H9 (cell line): ENCODE data around the gene MITF. TPM values are rescaled to one million over a fixed set of nuclear protein-coding genes. Genes with fewer than 3 reads are reported as not detected.

Experiments
- DNase-seq: peaks from one replicate; pipeline ENCODE4 v3.0.0-alpha.2; 2017
- H2AFZ ChIP-seq: one replicate; pipeline ENCODE4 v1.6.1; 2013; ENCODE audit warnings: mild to moderate bottlenecking, low read length, control low read depth, moderate library complexity
- H2AK5ac ChIP-seq: 2 replicates; pipeline ENCODE4 v1.6.1; 2013; ENCODE audit warnings: low read length, control low read depth, mixed read lengths; ENCODE audit not compliant: insufficient read length
- H2BK120ac ChIP-seq: one replicate; pipeline ENCODE4 v1.6.1; 2013; ENCODE audit warnings: low read depth, mild to moderate bottlenecking, low read length, control low read depth, inconsistent platforms; ENCODE audit not compliant: poor library complexity, severe bottlenecking
- H2BK12ac ChIP-seq: 2 replicates; pipeline ENCODE4 v1.6.1; 2013; ENCODE audit warnings: low read length, control low read depth, mixed read lengths, low read depth; ENCODE audit not compliant: insufficient read length
- H2BK15ac ChIP-seq: 2 replicates; pipeline ENCODE4 v1.6.1; 2013; ENCODE audit warnings: low read depth, low read length, control low read depth
- H2BK20ac ChIP-seq: one replicate; pipeline ENCODE4 v1.6.1; 2013; ENCODE audit warnings: low read depth, mild to moderate bottlenecking, low read length, control low read depth, inconsistent platforms; ENCODE audit not compliant: poor library complexity, severe bottlenecking
- H2BK5ac ChIP-seq: 2 replicates; pipeline ENCODE4 v1.6.1; 2013; ENCODE audit warnings: low read length, control low read depth, mixed read lengths; ENCODE audit not compliant: insufficient read length
- H3K14ac ChIP-seq: 2 replicates; pipeline ENCODE4 v1.6.1; 2013; ENCODE audit warnings: low read length, control low read depth; ENCODE audit not compliant: insufficient read depth
- H3K18ac ChIP-seq: 2 replicates; pipeline ENCODE4 v1.6.1; 2013; ENCODE audit warnings: low read depth, mild to moderate bottlenecking, mixed read lengths, low read length, control low read depth; ENCODE audit not compliant: insufficient read length
- H3K23ac ChIP-seq: 2 replicates; pipeline ENCODE4 v1.6.1; 2013; ENCODE audit warnings: low read length, control low read depth, mixed read lengths, low read depth; ENCODE audit not compliant: insufficient read length
- H3K23me2 ChIP-seq: 2 replicates; pipeline ENCODE4 v1.6.1; 2013; ENCODE audit warnings: low read depth, mild to moderate bottlenecking, mixed read lengths, low read length, control low read depth; ENCODE audit not compliant: insufficient read length, poor library complexity, severe bottlenecking
- H3K27ac ChIP-seq: 2 replicates; pipeline ENCODE4 v1.5.1; 2013; ENCODE audit warnings: low read length, control low read depth, mixed read lengths, low read depth; ENCODE audit not compliant: insufficient read length
- H3K27me3 ChIP-seq: 2 replicates; pipeline ENCODE4 v1.6.1; 2013; ENCODE audit warnings: low read length, control low read depth, inconsistent platforms; ENCODE audit not compliant: insufficient read depth
- H3K4ac ChIP-seq: 2 replicates; pipeline ENCODE4 v1.6.1; 2013; ENCODE audit warnings: low read depth, mild to moderate bottlenecking, control low read depth, inconsistent platforms, low read length, moderate library complexity
- H3K4me1 ChIP-seq: 2 replicates; pipeline ENCODE4 v1.6.1; 2013; ENCODE audit warnings: low read length, control low read depth, inconsistent platforms; ENCODE audit not compliant: insufficient read depth
- H3K4me2 ChIP-seq: 2 replicates; pipeline ENCODE4 v1.6.1; 2013; ENCODE audit warnings: low read length, control low read depth, mixed read lengths; ENCODE audit not compliant: insufficient read length, insufficient read depth
- H3K56ac ChIP-seq: 2 replicates; pipeline ENCODE4 v1.6.1; 2013; ENCODE audit warnings: low read depth, mild to moderate bottlenecking, mixed read lengths, low read length, control low read depth; ENCODE audit not compliant: insufficient read length
- H3K79me1 ChIP-seq: 2 replicates; pipeline ENCODE4 v1.6.1; 2013; ENCODE audit warnings: low read depth, mild to moderate bottlenecking, moderate library complexity, low read length, control low read depth, inconsistent platforms; ENCODE audit not compliant: insufficient read depth, poor library complexity, severe bottlenecking
- H3K79me2 ChIP-seq: 2 replicates; pipeline ENCODE4 v1.6.1; 2013; ENCODE audit warnings: low read length, control low read depth, inconsistent platforms; ENCODE audit not compliant: insufficient read depth
- H3K9ac ChIP-seq: 2 replicates; pipeline ENCODE4 v1.6.1; 2013; ENCODE audit warnings: low read length, control low read depth, mixed read lengths; ENCODE audit not compliant: insufficient read length; ENCODE audit errors: extremely low read depth
- H3K9me3 ChIP-seq: one replicate; pipeline ENCODE4 v1.6.1; 2013; ENCODE audit warnings: low read depth, low read length, inconsistent platforms; ENCODE audit not compliant: control insufficient read depth
- H3T11ph ChIP-seq: one replicate; pipeline ENCODE4 v1.6.1; 2013; ENCODE audit warnings: mild to moderate bottlenecking, low read length, control low read depth, inconsistent platforms
- H4K20me1 ChIP-seq: one replicate; pipeline ENCODE4 v1.6.1; 2013; ENCODE audit not compliant: control insufficient read depth, insufficient read length, insufficient read depth
- H4K5ac ChIP-seq: 2 replicates; pipeline ENCODE4 v1.6.1; 2013; ENCODE audit warnings: low read depth, mild to moderate bottlenecking, mixed read lengths, low read length, control low read depth; ENCODE audit not compliant: insufficient read length
- H4K8ac ChIP-seq: replicated peaks from 2 replicates; pipeline ENCODE4 v1.6.1; 2013; ENCODE audit warnings: low read length, control low read depth, mixed read lengths, low read depth; ENCODE audit not compliant: insufficient read length
- H4K91ac ChIP-seq: 2 replicates; pipeline ENCODE4 v1.6.1; 2013; ENCODE audit warnings: low read depth, mild to moderate bottlenecking, moderate library complexity, mixed read lengths, low read length, control low read depth; ENCODE audit not compliant: insufficient read length
- H3K27ac Mint-ChIP-seq, 3 experiments: 2 replicates in 2 of 3; 3 replicates in 1 of 3; pipeline ENCODE4 v1.8.0; 2020 to 2021; ENCODE audit warnings: mixed read lengths in 3 of 3, mild to moderate bottlenecking in 1 of 3, moderate library complexity in 1 of 3
- H3K27me3 Mint-ChIP-seq: 2 replicates; pipeline ENCODE4 v1.8.0; 2021; ENCODE audit warnings: low read depth, mild to moderate bottlenecking, moderate library complexity, mixed read lengths
- H3K36me3 Mint-ChIP-seq, 3 experiments: 2 replicates in 2 of 3; 3 replicates in 1 of 3; pipeline ENCODE4 v1.8.0; 2020 to 2021; ENCODE audit warnings: low read depth in 3 of 3, mixed read lengths in 3 of 3; ENCODE audit not compliant: insufficient read depth in 1 of 3
- H3K4me1 Mint-ChIP-seq, 2 experiments: 2 replicates each; pipeline ENCODE4 v1.8.0; 2020; ENCODE audit warnings: mixed read lengths in 2 of 2
- H3K4me3 Mint-ChIP-seq, 2 experiments: 2 replicates in 1 of 2; 3 replicates in 1 of 2; pipeline ENCODE4 v1.8.0; 2020 to 2021; ENCODE audit warnings: mild to moderate bottlenecking in 2 of 2, mixed read lengths in 2 of 2, moderate library complexity in 1 of 2
- H3K9me3 Mint-ChIP-seq, 2 experiments: 2 replicates in 1 of 2; 3 replicates in 1 of 2; pipeline ENCODE4 v1.8.0; 2020; ENCODE audit warnings: mild to moderate bottlenecking in 2 of 2, mixed read lengths in 2 of 2, moderate library complexity in 1 of 2
- WGBS: extraction: QIAGEN DNeasy Blood & Tissue Kit; methylation state at CpG from one replicate; pipeline ENCODE4 v1.1.7; 2013; ENCODE audit warnings: missing lambda C conversion rate, low lambda C conversion rate, mixed read lengths; ENCODE audit not compliant: insufficient read length; ENCODE audit errors: extremely low coverage; 5-methylcytosine and 5-hydroxymethylcytosine counted together
- total RNA-seq: library from RNA; stranded (reverse); gene quantifications from 2 replicates; pipeline ENCODE4 v1.2.1, GENCODE V29; 2021
- TF ChIP-seq, protein P1 (sequence below): fragments of 200-600 bp; sonication (generic); conservative IDR thresholded peaks from 3 replicates; pipeline ENCODE4 v1.8.0; 2021; ENCODE audit warnings: antibody characterized with exemption, mild to moderate bottlenecking

MITF gene
- total RNA-seq, 1 experiment from 2014 or later: 0.81 TPM

DNA sequence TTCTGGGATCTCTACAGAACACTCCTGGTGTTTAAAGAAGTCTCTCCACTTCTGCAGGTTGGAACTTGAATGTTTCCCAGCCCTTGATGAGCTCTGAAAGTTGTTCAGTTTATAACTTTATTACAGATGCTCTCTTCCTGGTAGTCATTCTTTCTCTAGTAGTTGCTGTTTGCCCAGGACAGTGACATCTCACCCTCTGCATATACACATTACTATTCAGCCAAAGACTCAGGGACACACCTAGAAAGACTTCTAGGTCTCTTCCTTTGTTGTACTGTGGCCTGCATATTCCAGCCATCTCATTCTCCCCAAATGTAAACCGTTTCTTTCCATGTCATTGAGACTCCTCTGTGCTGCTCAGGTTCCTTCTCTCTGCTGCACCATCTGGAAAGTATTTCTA is 76.7 kb downstream of the MITF start:
- no peak overlapping the region for H3K14ac ChIP-seq
- no peak overlapping the region for H2BK12ac ChIP-seq
- H3K56ac ChIP-seq: no peak overlapping the region
- Mint-ChIP-seq H3K27me3 (no peaks in the 10 kb centered on the region; the same call in 1 of the 2 replicates), H3K4me3 (no peak overlapping the region), H3K36me3 (no peaks in the 10 kb centered on the region), H3K9me3 (no peaks in the 10 kb centered on the region), H3K4me1 (no peaks in the 10 kb centered on the region), H3K27ac (no peak overlapping the region)
- H3K27me3 ChIP-seq: no peaks in the 10 kb centered on the region
- no peak overlapping the region for H3K4ac ChIP-seq
- no peak overlapping the region for H3T11ph ChIP-seq
- no peaks in the 10 kb centered on the region for H3K79me2 ChIP-seq
- TF ChIP-seq, protein P1, sequence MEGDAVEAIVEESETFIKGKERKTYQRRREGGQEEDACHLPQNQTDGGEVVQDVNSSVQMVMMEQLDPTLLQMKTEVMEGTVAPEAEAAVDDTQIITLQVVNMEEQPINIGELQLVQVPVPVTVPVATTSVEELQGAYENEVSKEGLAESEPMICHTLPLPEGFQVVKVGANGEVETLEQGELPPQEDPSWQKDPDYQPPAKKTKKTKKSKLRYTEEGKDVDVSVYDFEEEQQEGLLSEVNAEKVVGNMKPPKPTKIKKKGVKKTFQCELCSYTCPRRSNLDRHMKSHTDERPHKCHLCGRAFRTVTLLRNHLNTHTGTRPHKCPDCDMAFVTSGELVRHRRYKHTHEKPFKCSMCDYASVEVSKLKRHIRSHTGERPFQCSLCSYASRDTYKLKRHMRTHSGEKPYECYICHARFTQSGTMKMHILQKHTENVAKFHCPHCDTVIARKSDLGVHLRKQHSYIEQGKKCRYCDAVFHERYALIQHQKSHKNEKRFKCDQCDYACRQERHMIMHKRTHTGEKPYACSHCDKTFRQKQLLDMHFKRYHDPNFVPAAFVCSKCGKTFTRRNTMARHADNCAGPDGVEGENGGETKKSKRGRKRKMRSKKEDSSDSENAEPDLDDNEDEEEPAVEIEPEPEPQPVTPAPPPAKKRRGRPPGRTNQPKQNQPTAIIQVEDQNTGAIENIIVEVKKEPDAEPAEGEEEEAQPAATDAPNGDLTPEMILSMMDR: no peak
- H3K23ac ChIP-seq: no peak overlapping the region
- no peak overlapping the region for H2AK5ac ChIP-seq
- no peak overlapping the region for H3K18ac ChIP-seq
- H3K79me1 ChIP-seq: no peaks in the 10 kb centered on the region
- H2AFZ ChIP-seq: no peak overlapping the region
- H2BK5ac ChIP-seq: no peak overlapping the region
- no peak overlapping the region for H2BK20ac ChIP-seq
- no CpG with 5 or more reads among the region's 1 CpG for WGBS
- H4K8ac ChIP-seq: no peak overlapping the region
- H3K4me1 ChIP-seq: no peaks in the 10 kb centered on the region
- H4K5ac ChIP-seq: no peak overlapping the region
- H4K91ac ChIP-seq: no peak overlapping the region
- H2BK120ac ChIP-seq: no peak overlapping the region
- H2BK15ac ChIP-seq: no peak overlapping the region; the same call in 1 of the 2 replicates
- no peak overlapping the region for H3K4me2 ChIP-seq
- no peak overlapping the region for H3K9ac ChIP-seq
- no peaks in the 10 kb centered on the region for H4K20me1 ChIP-seq
- H3K9me3 ChIP-seq: no peaks in the 10 kb centered on the region
- H3K27ac ChIP-seq: no peak overlapping the region
- H3K23me2 ChIP-seq: no peaks in the 10 kb centered on the region
- no peak for DNase-seq
